GM18505 (cell line): ENCODE measurements around the gene TAB2.

Experiments
- ATAC-seq: cut with Tn5 transposase; IDR thresholded peaks from one replicate; pipeline ENCODE4 v1.9.1; 2021; ENCODE audit not compliant: unreplicated experiment
- POLR2A ChIP-seq: IDR thresholded peaks from 4 replicates; pipeline ENCODE4 v1.6.1; 2011; ENCODE audit warnings: borderline replicate concordance; ENCODE audit not compliant: insufficient read depth, insufficient read length; ENCODE audit errors: extremely low read depth

TAB2 gene

DNA sequence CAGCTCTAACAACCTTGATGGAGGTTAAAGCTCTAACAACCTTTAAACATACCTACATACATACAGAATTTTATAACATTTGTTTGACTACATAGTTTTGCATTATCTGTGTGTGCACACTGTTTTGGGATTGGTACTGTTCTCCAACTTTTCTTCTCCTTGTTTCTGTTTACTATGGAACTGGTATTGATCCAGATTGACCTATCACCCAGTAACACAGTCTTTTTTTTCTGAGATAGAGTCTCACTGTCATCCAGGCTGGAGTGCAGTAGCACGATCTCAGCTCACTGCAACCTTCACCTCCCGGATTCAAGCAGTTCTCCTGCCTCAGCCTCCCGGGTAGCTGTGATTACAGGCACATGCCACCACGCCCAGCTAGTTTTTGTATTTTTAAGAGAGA, 65.9 kb downstream of the TAB2 start:
- no peak for TF ChIP-seq POLR2A
- no peak for ATAC-seq

DNA sequence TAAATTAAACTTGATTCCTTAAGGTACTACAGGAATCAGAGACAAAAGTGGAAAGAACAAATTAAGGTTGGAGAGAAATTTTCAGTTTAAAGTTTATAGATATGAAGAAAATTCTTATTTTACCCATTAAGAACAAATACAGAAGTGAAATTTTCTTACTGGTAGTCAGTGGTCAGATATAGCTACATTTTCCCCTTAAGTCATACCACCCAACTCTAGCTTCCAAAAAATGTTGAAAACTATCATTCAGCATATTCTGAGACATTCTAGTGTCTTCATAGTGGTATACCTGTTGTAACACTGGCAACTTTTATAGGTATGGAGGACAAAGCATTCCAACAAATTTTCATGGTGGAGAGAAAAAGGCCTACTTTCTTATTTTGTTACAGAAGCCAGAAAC, 67.0 kb downstream of the TAB2 start:
- ATAC-seq: no peak
- no peak for TF ChIP-seq POLR2A

DNA sequence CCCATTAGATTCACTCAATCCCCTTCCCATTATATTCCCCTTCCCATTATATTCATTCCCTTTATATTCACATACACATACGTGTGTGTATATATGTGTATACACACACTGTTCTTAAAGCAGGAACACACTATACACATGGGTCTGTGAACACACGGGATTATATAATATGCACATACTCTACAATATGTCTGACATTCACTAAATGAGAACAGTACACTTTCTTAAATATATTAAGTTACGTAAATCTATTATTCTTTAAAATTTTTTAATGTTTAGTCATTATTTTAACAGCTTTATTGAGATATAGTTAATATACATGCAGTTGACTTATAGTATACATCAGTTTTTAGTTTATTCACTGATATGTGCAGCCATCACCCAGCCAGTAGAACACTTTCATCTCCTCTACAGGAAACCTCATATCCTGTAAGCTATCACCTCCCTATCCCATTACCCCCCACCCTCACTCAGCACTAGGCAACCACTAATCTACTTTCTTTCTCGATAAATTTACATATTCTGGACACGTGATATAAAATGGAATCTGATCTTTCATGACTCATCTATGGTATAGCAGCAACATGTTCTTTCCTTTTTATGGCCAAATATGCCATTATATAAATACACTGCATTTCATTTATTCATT, 68.6 kb downstream of the TAB2 start:
- no peak for TF ChIP-seq POLR2A
- no peak for ATAC-seq

DNA sequence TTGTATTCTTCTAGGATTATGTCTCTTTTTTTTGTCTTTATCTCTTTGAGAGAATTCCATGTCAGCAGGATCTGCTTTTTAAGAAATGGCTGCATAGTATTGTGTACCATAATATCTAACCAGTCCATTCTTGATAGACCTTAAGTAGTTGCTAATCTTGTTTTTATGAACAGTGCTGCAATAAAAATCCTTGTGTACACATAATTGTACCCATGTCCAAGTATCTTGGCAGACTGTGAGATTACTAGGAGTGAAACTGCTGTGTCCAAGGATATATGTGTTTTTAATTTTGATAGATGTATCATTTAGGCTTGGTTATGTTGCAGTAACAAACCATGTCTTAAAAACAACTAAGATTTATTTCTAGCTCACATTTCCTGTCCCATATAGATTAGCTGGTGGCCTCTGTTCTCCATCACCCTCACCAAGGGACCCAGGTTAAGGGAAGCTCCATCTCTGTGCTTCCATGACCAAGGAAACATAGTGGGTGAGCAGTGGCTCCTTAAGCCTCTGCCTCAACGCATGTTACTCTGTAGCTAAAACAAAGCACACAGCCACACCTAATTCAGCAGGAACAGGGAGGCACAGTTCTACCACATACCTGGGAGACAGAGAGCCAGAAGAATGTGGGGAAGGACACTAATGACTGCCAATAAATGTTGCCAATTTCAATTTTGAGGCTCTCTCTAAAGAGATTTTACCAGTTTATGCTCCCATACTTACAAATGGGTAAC, 70.4 kb downstream of the TAB2 start:
- TF ChIP-seq POLR2A: no peak
- ATAC-seq: no peak

DNA sequence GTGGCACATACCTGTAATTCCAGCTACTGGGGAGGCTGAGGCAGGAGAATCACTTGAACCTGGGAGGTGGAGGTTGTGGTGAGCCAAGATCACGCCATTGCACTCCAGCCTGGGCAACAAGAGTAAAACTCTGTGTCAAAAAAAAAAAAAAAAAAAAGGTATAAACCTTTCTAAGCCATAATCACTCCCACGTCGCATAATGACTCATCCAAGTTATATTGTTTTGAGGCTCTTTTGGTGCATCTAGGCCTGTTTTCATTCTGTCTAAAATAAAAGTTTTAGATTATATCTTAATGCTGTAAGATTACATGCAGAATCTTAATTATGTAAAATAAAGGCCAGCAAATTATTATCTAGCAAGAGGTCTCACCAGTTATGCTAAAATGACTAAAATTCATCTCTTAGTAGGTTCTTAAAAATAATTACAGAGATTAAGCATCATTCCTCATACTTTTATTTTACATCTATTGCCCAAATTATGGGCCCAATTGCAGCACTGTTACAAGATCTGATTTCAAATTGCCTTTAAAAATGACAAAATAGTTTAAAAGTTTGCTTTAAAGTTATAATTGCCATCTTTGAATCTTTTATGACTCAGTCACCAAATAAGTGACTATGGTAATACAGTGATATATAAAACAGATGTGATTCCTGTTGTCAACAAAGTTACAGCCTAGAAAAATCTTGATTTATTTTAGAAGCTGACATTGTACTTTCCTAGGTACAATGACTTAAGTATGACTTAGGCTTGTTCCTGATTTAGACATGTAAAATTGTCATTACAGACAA, 72.2 kb downstream of the TAB2 start:
- TF ChIP-seq POLR2A: no peak
- ATAC-seq: no peak

DNA sequence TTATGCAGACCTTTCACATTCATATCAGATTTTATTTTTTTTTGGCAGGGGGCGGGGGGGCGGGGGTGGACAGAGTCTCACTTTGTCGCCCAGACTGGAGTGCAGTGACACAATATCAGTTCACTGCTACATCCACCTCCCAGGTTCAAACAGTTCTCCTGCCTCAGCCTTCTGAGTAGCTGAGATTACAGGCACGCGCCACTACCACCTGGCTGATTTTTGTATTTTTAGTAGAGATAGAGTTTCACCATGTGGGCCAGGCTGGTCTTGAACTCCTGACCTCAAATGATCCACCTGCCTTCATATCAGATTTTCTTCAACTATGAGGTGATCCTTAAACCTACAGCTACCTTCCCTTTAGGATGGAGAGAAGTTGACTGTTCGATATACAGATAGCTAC, 74.6 kb downstream of the TAB2 start:
- no peak for TF ChIP-seq POLR2A
- ATAC-seq: no peak

DNA sequence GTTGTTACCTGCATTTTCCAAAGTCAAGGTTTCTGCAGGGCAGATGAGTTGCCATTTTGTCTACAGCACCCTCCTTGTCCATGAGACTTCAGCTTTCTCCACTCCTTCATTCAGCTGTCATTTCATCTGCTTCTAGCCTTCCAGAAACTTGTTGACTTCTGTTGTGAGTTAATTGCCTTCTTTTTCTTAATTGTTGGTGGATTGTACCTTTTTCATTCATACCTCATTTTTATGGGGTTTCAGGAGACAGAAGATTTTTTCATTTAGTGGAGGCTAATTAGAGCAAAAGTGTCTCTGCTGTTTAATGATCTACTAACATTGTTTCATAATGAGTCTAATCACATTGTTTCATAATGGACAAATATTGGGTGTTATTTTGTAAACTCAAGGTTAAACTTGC, 75.0 kb downstream of the TAB2 start:
- TF ChIP-seq POLR2A: no peak
- ATAC-seq: no peak

DNA sequence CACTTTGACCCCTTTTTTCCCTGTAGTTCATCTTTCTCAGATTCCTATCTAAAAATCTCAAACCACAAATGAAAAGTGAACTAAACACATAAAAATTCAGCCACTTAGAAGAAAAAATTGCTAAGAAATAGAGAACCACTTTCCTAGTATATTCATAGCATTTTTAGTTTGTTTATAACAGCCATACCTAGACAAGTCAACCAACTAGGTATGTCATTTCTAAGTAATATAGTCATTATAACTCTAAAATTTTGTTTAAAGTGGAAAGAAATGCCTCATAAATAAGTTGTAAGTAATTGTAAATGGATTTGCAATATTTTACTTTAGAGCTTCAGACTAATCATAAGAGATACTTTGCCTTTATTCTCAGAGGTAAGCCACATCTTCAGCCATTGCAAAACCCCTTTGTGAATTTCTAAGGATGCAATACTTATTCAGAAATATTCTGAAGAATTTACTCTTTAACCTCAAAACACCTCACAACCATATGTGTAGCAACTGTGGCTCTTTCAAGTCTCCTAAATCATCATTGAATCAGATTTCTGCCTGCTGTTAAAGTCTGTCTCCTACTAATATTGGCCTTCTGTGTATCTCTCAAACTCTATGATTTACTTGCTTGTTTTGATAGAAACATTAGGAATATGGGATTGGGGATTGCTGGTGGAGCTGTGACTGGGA, 75.6 kb downstream of the TAB2 start:
- TF ChIP-seq POLR2A: no peak
- no peak for ATAC-seq

DNA sequence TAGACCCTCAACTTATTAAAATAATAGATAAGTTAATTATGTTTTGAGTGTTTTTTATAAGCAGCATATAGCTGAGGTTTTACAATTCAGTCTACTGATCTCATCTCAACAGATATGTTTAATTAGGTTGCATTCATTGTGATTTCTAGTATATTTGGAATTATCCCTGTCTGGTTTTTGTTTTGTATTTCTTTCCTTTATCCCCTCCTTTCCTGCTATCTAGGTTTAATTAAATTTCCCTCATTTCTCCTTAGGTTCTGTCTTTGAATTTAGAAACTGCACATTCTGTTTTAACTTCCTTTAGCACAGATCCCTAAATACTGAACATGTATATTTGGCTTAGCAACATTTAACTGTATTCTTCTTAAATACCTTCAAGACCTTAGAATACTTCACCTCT, 77.7 kb downstream of the TAB2 start:
- TF ChIP-seq POLR2A: no peak
- no peak for ATAC-seq

DNA sequence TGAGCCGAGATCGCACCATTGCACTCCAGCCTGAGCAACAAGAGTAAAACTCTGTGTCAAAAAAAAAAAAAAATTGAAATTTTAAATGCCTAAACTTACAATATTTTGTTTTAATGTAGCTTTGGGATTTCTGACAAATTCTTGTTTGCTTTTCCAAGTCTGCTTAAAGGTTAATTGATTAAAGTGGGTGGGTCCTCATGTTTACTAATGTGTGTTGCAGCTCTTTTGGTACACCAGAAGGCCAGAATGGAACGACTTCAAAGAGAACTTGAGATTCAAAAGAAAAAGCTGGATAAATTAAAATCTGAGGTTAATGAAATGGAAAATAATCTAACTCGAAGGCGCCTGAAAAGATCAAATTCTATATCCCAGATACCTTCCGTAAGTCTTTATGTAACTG, 79.9 kb downstream of the TAB2 start:
- TF ChIP-seq POLR2A: no peak

DNA sequence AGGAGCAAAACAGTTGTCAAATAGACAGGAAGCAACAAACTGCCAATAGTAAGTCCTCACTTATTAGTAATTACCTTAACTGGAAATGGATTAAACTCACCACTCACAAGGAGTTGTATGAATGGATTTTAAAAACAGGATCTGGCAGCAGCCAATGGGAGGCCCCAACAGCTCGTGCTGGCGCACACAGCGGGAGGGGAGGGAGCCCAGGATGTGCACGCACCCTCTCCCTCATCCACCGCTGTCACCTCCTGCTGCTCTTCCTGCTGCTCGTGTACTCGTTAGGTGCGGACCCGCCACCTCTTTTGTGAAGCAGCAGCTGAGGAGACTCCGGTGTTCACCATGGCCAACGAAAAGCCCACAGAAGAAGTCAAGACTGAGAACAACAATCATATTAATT, 82.5 kb downstream of the TAB2 start, which contains the start of gene SUMO4:
Gene SUMO4 (plus strand): TSS at position 213 of the 400 bp plus-strand sequence. CDS start 130 bp downstream, at position 343.
- no peak for ATAC-seq
- no peak for TF ChIP-seq POLR2A

More for the DNA sequence above, 79.9 kb downstream of the TAB2 start:
- no peak for ATAC-seq

DNA sequence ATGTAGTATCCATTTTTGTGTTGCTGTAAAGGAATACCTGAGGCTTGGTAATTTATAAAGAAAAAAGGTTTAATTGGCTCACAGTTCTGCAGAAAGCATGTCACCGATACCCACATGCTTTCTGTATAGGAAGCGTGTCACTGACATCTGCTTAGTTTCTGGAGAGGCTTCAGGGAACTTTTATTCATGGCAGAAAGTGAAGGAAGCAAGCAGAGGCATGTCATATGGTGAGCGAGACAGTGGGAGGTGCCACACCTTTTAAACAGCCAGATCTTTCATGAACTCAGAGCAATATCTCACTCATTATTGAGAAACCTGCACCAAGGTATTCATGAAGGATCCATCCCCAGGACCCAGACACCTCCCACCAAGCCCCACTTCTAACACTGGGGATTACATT, 86.0 kb downstream of the TAB2 start:
- ATAC-seq: no peak
- no peak for TF ChIP-seq POLR2A
